Type B pancreatic cell (in vitro differentiated cells): ENCODE results near the gene EYS. TPM values are rescaled to one million over a fixed set of nuclear protein-coding genes. Genes with fewer than 3 reads are reported as not detected.
"Not testable (repeated sequence)": the region's sequence is repeated elsewhere in the genome, so short reads cannot be mapped to it uniquely, and the experiment has no call there.

Source experiments
- DNase-seq: peaks from one replicate; pipeline ENCODE4 v3.0.0; 2021; ENCODE audit warnings: mixed read lengths; ENCODE audit not compliant: unreplicated experiment; ENCODE audit errors: extremely low spot score
- H3K27ac Mint-ChIP-seq: 2 replicates; pipeline ENCODE4 v1.8.0; 2021; ENCODE audit warnings: mild to moderate bottlenecking, mixed read lengths
- H3K27me3 Mint-ChIP-seq: 2 replicates; pipeline ENCODE4 v1.8.0; 2021; ENCODE audit warnings: mixed read lengths
- H3K36me3 Mint-ChIP-seq: 2 replicates; pipeline ENCODE4 v1.8.0; 2021; ENCODE audit warnings: mixed read lengths
- H3K4me1 Mint-ChIP-seq: one replicate; pipeline ENCODE4 v1.8.0; 2021; ENCODE audit warnings: mixed read lengths; ENCODE audit not compliant: unreplicated experiment
- H3K4me3 Mint-ChIP-seq: 2 replicates; pipeline ENCODE4 v1.8.0; 2021; ENCODE audit warnings: mild to moderate bottlenecking, mixed read lengths
- H3K9me3 Mint-ChIP-seq: 2 replicates; pipeline ENCODE4 v1.8.0; 2021; ENCODE audit warnings: mixed read lengths
- CTCF ChIP-seq: fragments of 200-600 bp; sonication (generic); conservative IDR thresholded peaks from 2 replicates; pipeline ENCODE4 v1.5.0; 2021; ENCODE audit warnings: antibody characterized with exemption, mild to moderate bottlenecking
- total RNA-seq: library from RNA; stranded (reverse); gene quantifications from 2 replicates; pipeline ENCODE4 v1.2.1, GENCODE V29; 2021; ENCODE audit warnings: low replicate concordance

EYS gene
- total RNA-seq, 1 donor from 2014 or later = 1.5 TPM

GRCh38 chr6:65045801-65046200 is 661.2 kb downstream of the EYS start:
- Mint-ChIP-seq H3K9me3 (peaks cover 4% of the 10 kb centered on the region), H3K4me1 (no peaks in the 10 kb centered on the region), H3K27me3 (no peaks in the 10 kb centered on the region), H3K36me3 (no peaks in the 10 kb centered on the region), H3K27ac (no peak overlapping the region), H3K4me3 (no peak overlapping the region)
- DNase-seq = no peak
- no peak for TF ChIP-seq CTCF

GRCh38 chr6:65014006-65014405 is 693.0 kb downstream of the EYS start:
- Mint-ChIP-seq H3K27ac (no peak overlapping the region), H3K9me3 (no peaks in the 10 kb centered on the region), H3K4me3 (no peak overlapping the region), H3K4me1 (no peaks in the 10 kb centered on the region), H3K27me3 (no peaks in the 10 kb centered on the region), H3K36me3 (no peaks in the 10 kb centered on the region)
- no peak for DNase-seq
- TF ChIP-seq CTCF = no peak

- Mint-ChIP-seq H3K4me3 (no peak overlapping the region), H3K27ac (no peak overlapping the region), H3K9me3 (no peaks in the 10 kb centered on the region), H3K4me1 (no peaks in the 10 kb centered on the region), H3K27me3 (peaks cover 4% of the 10 kb centered on the region), H3K36me3 (no peaks in the 10 kb centered on the region)
- no peak for DNase-seq
- no peak for TF ChIP-seq CTCF
These were observed 700.2 kb downstream of the EYS start for GRCh38 chr6:65006788-65007187.

- no peak for TF ChIP-seq CTCF
- Mint-ChIP-seq H3K36me3 (no peaks in the 10 kb centered on the region), H3K9me3 (no peaks in the 10 kb centered on the region), H3K27ac (no peak overlapping the region), H3K4me1 (no peaks in the 10 kb centered on the region), H3K27me3 (peaks cover 4% of the 10 kb centered on the region), H3K4me3 (no peak overlapping the region)
- no peak for DNase-seq
These were observed 702.7 kb downstream of the EYS start for GRCh38 chr6:65004283-65004682.

GRCh38 chr6:65002882-65003281 is 704.1 kb downstream of the EYS start:
- H3K36me3 Mint-ChIP-seq, H3K27ac Mint-ChIP-seq, DNase-seq, H3K9me3 Mint-ChIP-seq, H3K27me3 Mint-ChIP-seq, H3K4me1 Mint-ChIP-seq, H3K4me3 Mint-ChIP-seq: not testable (repeated sequence)

- H3K36me3 Mint-ChIP-seq = no peaks in the 10 kb centered on the region
These were observed 706.2 kb downstream of the EYS start for GRCh38 chr6:65000815-65001214.

More at GRCh38 chr6:65000815-65001214, 706.2 kb downstream of the EYS start:
- Mint-ChIP-seq H3K9me3 (no peaks in the 10 kb centered on the region), H3K27ac (no peak overlapping the region), H3K27me3 (peaks cover 4% of the 10 kb centered on the region), H3K4me1 (peaks cover 4% of the 10 kb centered on the region), H3K4me3 (no peak overlapping the region)
- DNase-seq = no peak
- TF ChIP-seq CTCF = no peak
